GM19025 (cell line): ENCODE data around the gene DAAM1.
A peak's percentile ranks its signal among the peaks of the same experiment; 100 is the strongest.

Experiments used
- ATAC-seq: cut with Tn5 transposase; IDR thresholded peaks from one replicate; pipeline ENCODE4 v1.9.1; 2021; ENCODE audit warnings: mild to moderate bottlenecking, low read depth, moderate library complexity; ENCODE audit not compliant: unreplicated experiment

The DAAM1 gene

DNA sequence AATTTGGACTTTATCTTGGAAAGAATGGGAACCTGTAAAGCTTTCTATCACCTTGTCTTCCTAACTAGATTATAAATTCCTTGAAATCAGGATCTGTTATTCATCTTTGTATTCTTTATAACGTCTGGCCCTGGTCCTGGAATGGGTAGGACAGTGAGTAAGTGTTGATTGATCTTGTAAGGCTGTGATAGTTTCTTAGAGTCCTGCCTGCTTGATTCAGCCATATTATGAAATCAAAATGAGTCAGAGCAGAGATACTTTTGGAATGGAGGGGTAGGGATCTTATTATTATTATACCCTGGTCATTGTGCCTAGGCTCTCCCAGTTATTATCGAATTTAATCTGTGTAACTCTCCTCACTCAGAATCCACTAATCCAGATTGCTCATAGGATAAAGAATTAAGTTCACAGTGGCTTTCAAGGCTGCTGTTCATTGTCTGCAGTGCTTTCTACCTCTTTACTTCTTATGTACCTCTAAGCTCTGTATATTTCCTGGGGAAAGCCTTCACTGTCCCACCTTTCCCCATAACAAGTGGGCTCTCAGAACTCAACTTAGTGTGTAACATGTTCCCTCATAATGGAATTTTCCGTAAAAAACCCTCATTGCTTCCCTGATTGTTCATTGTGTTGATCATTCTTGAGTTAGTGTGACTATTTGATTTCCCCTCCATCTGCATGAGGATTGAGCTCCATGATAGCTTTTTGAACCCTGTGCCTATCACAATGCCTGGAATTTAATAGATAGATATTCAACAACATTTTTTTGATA, 93.3 kb downstream of the DAAM1 start:
- no peak for ATAC-seq

DNA sequence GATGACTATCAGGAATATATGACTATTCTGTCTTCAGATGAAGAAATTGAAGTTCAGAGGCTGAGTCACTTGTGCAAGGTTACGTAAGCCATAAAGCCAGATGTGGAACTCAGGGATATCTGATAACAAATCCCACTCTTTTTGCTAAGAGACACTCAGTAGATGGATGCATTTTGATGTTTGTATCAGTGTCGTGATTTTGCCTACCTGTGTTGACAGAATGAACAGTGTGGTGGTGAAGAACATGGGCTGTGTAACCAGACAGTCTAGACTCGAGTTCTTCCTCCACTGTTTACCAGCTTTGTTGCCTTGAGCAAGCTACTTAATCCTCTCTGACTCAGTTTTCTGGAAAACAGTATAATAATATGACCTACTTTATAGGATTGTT, 93.9 kb downstream of the DAAM1 start:
- ATAC-seq = no peak

DNA sequence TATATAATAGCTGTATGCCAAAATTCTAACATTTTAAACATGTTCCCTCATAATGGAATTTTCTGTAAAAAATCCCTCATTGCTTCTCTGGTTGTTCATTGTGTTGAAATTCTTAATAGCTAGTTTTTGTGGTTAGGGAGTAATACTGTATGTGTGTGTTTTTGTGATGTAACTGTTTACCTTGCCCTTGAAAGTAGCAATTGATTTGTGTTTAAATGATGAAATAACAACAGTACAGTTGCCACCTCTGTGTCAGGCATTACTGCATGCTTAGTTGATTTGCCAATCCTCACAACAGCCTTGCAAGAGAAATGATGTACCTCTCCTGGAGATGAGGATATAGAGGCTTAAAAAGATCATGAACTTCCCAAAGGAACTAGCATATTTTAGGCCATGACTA, 94.9 kb downstream of the DAAM1 start:
- ATAC-seq = no peak

DNA sequence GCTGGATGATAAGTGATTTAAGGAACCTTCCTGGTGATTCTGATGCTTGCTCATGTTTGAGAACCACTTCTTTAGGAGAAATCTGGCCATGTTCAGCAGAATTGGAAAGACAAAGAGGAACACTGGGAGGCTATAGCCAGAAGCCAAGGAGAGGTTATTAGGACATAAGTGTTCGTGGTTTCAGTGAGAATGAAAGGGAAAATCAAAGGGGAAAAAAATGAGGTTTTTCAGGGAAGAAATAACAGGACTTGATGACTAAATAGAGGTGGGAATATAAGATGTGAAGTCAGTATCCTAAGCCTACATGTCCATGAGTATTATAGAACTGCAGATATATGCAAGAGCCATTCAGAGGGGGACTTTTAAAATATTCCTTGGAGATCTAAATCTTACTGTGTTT, 95.6 kb downstream of the DAAM1 start:
- ATAC-seq = no peak

DNA sequence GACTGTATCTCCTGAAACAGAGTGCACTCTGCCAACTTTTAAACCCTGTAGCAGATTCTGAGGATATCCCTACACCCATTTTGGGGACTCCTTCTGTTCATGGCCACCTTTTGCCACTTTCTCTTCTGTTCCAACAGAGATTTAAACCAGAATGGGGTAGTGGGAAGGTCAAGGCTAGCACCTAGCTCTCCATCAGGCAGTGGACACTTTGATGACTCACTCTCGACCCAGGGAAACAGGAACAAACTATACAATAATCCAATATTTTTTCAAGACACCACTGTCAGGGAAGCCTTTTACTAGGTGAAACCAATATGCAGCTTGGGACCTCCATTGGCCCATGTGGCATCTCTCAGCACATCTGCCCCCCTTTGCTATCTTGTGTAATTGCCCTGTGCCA, 103.6 kb downstream of the DAAM1 start:
- ATAC-seq = no peak

DNA sequence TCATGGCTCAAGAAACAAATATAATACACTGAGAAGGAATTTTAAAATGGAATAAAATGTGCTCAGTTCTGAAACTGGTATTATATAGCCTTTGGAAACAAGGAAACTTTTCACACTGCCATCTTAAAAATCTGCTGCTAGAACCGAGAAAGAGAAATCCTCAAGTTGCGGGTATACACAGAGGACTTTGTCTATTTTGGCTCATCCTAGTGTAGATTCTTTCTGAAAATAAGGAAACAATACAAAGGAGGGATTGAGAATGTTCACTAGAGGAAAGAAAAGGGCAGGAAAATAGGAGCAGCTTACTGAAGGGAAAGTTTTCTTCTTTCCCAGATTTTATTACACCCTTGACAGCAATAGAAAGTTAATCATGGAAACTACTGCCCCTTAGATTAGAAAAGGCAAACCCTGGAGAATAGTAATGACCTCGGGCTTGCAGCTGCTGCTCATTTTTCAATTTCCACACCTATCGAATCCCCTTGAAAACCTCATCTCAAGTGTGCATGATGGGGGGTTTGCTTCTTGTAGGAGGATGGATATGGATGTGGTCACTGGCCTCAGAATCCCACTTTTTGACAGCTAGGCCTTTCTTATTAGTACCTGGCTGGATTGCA, 104.6 kb downstream of the DAAM1 start:
- no peak for ATAC-seq

DNA sequence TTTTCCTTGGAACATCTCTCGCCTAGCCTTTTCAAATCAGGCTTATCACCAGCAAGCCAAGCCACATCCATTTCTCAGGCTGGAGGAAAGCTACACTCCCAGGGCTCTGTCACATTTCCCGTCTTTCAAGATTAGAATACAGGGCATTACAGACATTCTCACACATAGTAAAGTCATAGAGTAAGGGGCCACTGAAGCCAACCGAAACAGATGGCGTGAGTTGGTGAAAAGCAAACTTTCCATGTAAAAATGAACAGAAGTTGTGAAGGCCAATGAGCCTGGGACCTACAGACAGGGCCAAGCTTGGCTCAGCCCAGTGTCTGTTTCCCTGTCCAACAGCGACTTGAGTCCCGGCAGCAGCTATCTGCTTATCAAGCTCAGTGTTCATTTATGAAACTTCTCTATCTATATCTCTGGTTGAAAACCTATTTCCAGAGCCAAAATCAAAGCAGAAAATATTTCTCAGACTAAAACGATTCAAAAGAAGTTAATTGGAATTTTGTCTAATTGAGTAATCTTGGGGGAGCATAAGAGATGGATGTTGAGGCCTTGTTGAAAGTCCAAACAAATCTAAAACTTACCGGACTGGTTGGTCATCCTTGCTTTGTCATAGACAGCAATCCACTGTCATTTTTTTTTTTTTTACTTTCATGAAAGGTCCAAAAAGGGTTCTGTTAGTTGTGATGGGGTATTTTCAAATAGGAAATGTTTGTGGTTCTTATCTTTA, 105.6 kb downstream of the DAAM1 start:
- no peak for ATAC-seq

DNA sequence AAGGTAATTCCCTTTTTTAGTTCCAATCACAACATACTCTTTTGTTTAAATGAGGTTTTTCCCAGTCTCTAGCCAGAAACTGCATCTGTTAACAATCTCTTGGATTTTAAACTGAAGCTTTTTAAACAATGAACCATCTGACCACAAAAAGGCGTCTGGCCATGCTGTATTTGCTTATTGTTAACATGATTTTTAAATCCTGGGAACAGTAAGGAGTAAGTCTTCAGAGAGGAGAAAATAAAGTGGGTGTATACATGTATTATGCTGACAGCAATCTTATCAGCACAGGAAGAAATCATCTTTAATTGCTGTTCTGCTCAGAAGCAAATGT, 106.2 kb downstream of the DAAM1 start:
- no peak for ATAC-seq

DNA sequence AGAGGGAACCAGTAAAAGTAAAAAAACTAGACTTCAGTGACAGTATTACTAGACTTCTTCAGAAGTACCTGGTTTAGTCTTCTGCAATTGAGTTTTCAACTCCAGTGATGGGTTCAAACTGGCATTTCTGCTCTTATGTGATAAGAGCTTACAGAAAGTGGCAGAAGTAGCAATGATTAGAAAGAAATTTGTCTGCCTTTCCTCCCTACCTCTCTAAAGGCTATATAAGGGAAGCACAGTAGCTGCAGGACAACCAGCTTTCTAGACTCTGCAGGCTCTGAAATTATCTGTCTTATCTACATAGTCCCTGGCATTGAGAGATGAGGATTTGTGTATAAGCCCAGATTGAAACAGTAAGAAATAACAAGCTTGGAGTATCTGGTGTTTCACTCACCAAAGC, 107.5 kb downstream of the DAAM1 start:
- ATAC-seq = no peak

DNA sequence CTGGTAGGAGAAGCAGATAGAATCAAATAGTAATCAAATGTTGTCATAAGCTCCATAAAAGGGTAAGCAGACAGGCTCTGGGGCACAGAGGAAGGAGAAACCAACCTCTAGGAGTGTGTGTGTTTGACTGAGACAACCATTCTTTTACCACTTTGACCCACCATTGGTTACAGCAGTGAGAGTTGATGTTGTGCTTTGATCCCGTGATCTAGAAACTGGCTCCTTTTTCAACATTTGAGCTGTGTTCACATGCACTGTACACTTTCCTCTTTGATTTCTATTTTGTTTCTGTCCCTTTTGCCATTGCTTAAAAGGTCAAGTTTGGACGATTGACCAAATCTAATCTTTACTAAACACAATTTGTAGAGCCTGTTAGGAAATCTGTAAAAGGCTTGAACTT, 108.0 kb downstream of the DAAM1 start:
- ATAC-seq = no peak

DNA sequence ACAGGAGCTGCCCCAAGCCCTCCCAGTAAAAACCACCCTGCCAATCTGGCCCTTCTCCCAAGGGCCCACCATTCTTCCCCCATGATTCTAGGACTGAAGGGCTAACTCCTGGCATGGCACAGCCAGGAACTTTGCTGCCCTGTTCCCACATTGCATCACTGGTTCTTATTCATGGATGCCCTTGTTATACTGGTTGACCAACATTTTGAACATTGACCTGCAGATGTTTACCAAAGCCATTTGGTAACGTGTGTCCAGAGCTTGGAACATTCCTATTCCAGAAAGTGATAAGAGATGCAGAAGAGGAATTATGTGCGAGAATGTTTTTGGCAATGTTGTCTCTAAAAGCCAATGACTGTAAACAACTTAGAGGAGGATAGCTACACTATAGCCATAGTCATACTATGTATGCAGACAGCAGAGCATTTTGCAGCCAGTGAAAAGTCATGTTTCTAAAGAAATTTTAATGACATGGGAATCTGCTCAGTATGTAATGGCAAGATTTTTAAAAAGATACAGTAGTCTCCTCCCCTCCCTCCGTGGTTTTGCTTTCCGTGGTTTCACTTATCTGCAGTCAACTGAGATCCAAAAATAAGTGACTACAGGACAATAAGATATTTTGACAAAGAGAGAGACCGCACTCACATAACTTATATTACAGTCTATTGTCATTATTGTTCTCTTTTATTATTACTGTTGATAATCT, 108.8 kb downstream of the DAAM1 start:
- ATAC-seq = no peak

DNA sequence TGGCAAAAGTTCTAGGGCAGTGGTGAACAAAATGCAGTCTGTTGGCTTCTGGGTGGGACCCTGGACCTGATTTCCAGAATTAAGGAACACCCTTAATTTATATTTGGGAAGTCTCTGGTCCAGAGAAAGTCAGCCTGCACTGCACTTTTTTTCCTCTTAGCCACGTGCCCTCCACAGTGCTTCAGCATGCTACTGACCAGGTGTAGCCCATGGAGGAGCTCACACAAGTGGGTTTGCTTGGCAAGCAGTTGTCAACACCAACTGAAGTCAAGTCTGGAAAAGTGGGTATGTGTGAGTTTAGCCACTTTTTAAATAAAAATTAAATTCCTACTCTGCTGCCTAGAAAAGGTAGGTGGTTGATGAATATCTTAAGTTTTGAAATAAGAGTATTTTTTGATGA, 111.3 kb downstream of the DAAM1 start:
- ATAC-seq = no peak

DNA sequence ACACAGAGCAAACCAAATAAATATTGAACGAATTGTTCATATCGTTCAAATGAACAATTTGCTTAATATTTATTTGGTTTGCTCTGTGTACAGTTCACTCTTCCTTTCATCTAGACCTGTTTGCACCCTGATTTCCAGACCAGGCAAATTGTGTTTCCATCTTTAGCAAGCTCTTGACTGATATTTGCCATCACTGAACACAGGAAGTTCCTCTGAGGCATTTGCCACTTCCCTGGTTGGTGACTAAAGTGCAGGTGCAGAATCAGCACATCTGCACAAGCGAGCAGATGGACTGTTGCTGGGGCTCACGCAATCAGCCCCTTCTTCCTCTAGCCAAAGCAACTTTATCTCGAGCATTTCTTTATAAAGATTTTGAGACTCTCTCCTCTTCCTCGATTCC, 112.9 kb downstream of the DAAM1 start:
- ATAC-seq = peak; percentile 86

DNA sequence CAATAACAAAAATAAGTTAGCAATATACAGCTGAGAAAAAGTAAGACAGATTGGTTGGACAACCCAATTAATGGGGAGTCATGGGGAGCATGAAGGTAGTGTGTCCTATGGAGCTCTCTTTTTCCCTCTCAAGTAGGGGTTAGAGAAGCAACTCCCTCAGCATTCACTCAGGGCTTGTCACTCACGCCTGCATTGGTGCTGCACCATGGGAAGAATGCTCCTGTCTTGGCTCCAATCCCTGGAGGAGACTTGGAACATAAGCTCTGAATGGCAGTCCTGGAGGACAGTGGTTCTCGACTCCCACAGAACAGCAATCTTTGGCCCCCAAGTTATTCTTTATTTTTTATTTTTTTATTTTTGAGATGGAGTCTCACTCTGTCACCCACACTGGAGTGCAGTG, 113.8 kb downstream of the DAAM1 start:
- no peak for ATAC-seq

DNA sequence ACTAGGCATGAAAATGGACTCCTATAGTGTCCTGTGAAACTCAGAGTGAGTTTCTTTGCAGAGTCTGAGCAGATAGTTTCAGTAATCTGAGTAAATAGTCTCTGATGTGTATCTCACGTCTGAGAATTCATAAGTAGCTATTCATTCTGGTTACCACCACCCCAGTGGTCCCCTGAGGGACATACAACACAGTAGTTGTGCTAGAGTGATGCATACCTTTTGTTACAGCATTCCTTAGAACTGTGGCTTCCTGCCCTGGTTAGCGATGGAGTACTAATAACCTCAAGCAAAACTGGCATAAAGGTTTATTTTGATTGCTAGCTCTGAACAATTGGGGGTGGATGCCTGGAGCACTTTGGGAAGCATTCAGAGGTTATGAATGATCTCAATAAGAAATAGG, 114.7 kb downstream of the DAAM1 start:
- no peak for ATAC-seq

DNA sequence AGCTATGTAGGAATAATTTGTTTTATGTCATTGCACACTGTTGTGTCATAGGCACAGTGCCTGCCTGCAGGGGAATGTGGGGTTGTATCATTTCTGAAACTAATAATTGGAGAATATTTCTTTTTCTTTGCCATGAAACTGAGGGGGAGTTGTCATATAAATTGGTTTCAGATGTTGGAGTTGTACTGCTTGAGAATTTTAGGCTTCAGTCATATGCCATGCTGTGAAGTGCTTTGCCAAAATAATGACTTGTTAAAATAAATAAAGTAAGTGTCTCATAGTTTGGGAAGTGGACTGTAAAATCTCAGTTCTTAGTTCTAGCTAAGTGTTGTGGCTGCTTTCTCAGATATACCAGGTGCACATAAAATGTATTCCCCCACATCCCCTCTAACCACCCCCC, 116.8 kb downstream of the DAAM1 start:
- no peak for ATAC-seq

DNA sequence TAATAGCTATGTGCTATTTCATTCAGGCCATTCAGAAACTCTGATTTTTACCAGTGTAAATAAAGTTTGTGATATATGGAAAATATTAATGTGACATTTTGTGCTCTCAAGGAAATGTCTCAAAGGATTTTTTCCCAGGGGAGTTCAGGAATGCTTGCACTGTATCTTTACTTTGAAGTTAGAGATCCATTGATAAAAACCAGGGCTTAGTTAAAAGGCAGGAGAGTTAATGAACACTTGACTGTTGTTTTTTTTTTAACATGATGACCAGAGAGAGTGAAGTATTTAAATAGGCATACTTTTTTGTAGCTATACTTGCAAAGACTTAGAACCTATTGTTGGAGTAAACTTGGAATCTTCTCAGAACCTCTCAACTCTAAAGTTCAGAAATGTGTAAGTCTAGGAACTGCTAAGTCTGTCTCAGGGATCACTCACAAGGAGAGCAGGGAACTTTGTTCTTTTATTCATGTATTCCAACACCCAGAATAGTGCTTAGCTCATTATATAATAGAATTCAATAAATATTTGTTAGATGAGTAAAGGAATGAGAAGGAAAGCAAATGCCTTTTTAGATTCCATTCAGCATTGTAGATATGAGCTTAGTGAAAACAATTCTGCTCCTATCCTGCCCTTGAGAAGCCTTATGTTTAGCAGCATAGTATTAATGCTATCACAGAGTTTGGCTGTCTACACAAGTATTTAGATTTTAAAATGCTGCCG, 117.5 kb downstream of the DAAM1 start:
- no peak for ATAC-seq

DNA sequence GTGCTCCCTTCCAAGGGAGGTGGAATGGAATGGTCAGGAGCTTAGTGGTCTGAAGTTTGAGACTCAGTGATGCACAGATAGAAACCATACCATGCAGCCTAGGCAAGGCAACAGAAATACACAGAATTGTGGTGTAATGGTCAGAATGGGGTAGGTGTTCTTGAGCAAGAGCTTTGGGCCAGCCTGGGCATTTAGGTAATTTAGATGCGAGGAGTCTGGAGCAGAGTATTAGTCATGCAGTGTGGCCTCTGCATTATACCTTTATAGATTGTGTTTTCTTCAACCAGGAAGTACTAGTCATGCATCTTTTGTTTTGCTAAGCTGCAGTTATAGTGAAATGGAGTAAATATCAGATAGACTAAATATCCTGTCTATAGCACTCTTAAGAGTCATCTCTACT, 118.3 kb downstream of the DAAM1 start:
- ATAC-seq = no peak

DNA sequence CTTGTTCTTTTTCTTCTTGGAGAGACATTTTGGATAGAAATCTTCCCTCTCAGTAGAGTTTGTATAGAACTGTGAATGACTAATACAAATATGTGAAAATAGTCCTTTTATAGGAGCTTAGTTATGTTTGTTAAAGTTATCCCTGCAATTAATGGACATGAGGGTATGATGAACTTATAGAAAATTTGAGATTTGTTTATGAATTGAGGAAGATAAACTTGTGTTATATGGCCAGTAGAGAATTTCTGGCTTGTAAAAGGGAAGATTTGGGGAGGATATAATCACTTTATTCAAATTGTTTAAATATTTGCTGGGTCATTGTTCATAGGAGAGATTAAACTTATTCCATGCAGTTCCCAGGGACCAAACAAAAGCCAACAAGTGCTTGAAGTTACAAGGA, 119.6 kb downstream of the DAAM1 start:
- no peak for ATAC-seq

DNA sequence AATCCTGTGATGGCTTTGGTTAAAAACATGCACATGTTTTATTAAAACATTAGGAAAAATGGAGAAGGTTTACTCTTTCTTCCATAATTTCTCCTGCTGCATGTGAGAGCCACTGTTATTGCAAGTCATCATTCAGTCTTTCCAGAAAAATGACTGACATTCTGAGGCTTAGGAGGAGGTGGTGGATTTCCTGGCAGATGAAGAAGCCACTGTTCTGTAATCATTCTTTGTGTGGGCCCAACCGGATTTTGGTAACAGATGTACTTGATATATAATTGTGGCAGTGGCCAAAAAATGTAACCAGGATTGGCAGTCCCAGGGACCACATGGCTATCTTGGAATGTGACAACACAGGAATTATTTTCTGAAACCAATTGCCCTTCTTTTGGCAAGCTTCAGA, 120.2 kb downstream of the DAAM1 start:
- no peak for ATAC-seq
